Stimulated activated CD4-positive, alpha-beta T cell treated with anti-CD3 and anti-CD28 coated beads, TNF-alpha, amount 100 ng/mL, for 24 hours (primary cell): ENCODE results near the gene TBP.
"Not testable (repeated sequence)": the region's sequence is repeated elsewhere in the genome, so short reads cannot be mapped to it uniquely, and the experiment has no call there.

Experiments
- DNase-seq, 3 experiments: peaks; one replicate each; pipeline ENCODE4 v3.0.0-alpha.2; 2020; ENCODE audit warnings: low read depth in 3 of 3

The TBP gene

GRCh38 chr6:170605574-170606259 lies 51.5 kb downstream of the TBP start:
- DNase-seq = no peak

GRCh38 chr6:170609225-170609624 lies 55.1 kb downstream of the TBP start:
- DNase-seq = not testable (repeated sequence)

- DNase-seq = not testable (repeated sequence)
Measured at GRCh38 chr6:170612256-170612804, 58.2 kb downstream of the TBP start.

GRCh38 chr6:170616020-170616554 lies 61.9 kb downstream of the TBP start:
- not testable (repeated sequence) for DNase-seq
